SK-N-SH treated with all-trans-retinoic acid at 6 μM for 48 hours (cell line): Measurements from ENCODE around the gene ASPHD1.
A peak's percentile ranks its signal among the peaks of the same experiment; 100 is the strongest.

ENCODE experiments used
- ATAC-seq: fragments of 200-7000 bp; cut with Tn5 transposase; 3 replicates; pipeline ENCODE4 v1.9.1; 2020; ENCODE audit warnings: mild to moderate bottlenecking, moderate library complexity
- BACH2 ChIP-seq: fragments of 250-450 bp; sonication (Bioruptor Pico); IDR thresholded peaks from 2 replicates; pipeline ENCODE4 v1.9.0; 2021; ENCODE audit warnings: mild to moderate bottlenecking, borderline replicate concordance
- CSDC2 ChIP-seq: fragments of 250-450 bp; sonication (Bioruptor Pico); IDR thresholded peaks from 2 replicates; pipeline ENCODE4 v1.5.0; 2020; ENCODE audit warnings: mild to moderate bottlenecking, moderate library complexity
- ISL1 ChIP-seq: fragments of 250-450 bp; sonication (Bioruptor Pico); IDR thresholded peaks from 2 replicates; pipeline ENCODE4 v2.1.2; 2022; ENCODE audit warnings: mild to moderate bottlenecking, moderate library complexity
- PATZ1 ChIP-seq: fragments of 250-450 bp; sonication (Bioruptor Pico); IDR thresholded peaks from 2 replicates; pipeline ENCODE4 v1.8.0; 2020; ENCODE audit warnings: mild to moderate bottlenecking, moderate library complexity, borderline replicate concordance
- PPARA ChIP-seq: fragments of 250-450 bp; sonication (Bioruptor Pico); IDR thresholded peaks from 2 replicates; pipeline ENCODE4 v1.5.0; 2020; ENCODE audit warnings: mild to moderate bottlenecking, borderline replicate concordance
- RARB ChIP-seq: fragments of 250-450 bp; sonication (Bioruptor Pico); IDR thresholded peaks from 2 replicates; pipeline ENCODE4 v1.8.0; 2021; ENCODE audit warnings: mild to moderate bottlenecking, moderate library complexity
- SNAI2 ChIP-seq: fragments of 250-450 bp; sonication (Bioruptor Pico); IDR thresholded peaks from 2 replicates; pipeline ENCODE4 v1.5.0; 2020; ENCODE audit warnings: mild to moderate bottlenecking, moderate library complexity
- TCF4 ChIP-seq: fragments of 250-450 bp; sonication (Bioruptor Pico); IDR thresholded peaks from 2 replicates; pipeline ENCODE4 v1.8.0; 2021; ENCODE audit warnings: mild to moderate bottlenecking, moderate library complexity, borderline replicate concordance
- TOX ChIP-seq: fragments of 250-450 bp; sonication (Bioruptor Pico); IDR thresholded peaks from 2 replicates; pipeline ENCODE4 v1.8.0; 2021; ENCODE audit warnings: mild to moderate bottlenecking, moderate library complexity, borderline replicate concordance
- TSHZ2 ChIP-seq: fragments of 250-450 bp; sonication (Bioruptor Pico); IDR thresholded peaks from 2 replicates; pipeline ENCODE4 v1.5.0; 2020; ENCODE audit warnings: mild to moderate bottlenecking, moderate library complexity
- ZC3H10 ChIP-seq: fragments of 250-450 bp; sonication (Bioruptor Pico); IDR thresholded peaks from 2 replicates; pipeline ENCODE4 v1.5.1; 2021; ENCODE audit warnings: mild to moderate bottlenecking, moderate library complexity
- ZFP3 ChIP-seq: fragments of 250-450 bp; sonication (Bioruptor Pico); IDR thresholded peaks from 2 replicates; pipeline ENCODE4 v1.5.0; 2020; ENCODE audit warnings: mild to moderate bottlenecking, moderate library complexity
- ZFP30 ChIP-seq: fragments of 450-650 bp; formaldehyde crosslinking; IDR thresholded peaks from 2 replicates; pipeline ENCODE4 v1.5.0; 2022; ENCODE audit warnings: mild to moderate bottlenecking, moderate library complexity
- ZNF565 ChIP-seq: fragments of 450-650 bp; formaldehyde crosslinking; conservative IDR thresholded peaks from 2 replicates; pipeline ENCODE4 v1.5.0; 2020; ENCODE audit warnings: low read depth, mild to moderate bottlenecking, moderate library complexity
- ZNF70 ChIP-seq: fragments of 450-650 bp; formaldehyde crosslinking; IDR thresholded peaks from 2 replicates; pipeline ENCODE4 v1.5.0; 2020; ENCODE audit warnings: mild to moderate bottlenecking, moderate library complexity
- ZNF8 ChIP-seq: fragments of 450-650 bp; formaldehyde crosslinking; IDR thresholded peaks from 2 replicates; pipeline ENCODE4 v1.5.0; 2020; ENCODE audit warnings: mild to moderate bottlenecking, moderate library complexity
- TF ChIP-seq, protein P1 (sequence below): fragments of 250-450 bp; sonication (Bioruptor Pico); IDR thresholded peaks from 2 replicates; pipeline ENCODE4 v1.5.1; 2021; ENCODE audit warnings: mild to moderate bottlenecking, moderate library complexity
- TF ChIP-seq, protein P2 (sequence below): fragments of 250-450 bp; sonication (Bioruptor Pico); IDR thresholded peaks from 2 replicates; pipeline ENCODE4 v1.8.0; 2021; ENCODE audit warnings: low read depth, mild to moderate bottlenecking, moderate library complexity, borderline replicate concordance
- TF ChIP-seq, protein P3 (sequence below): fragments of 250-450 bp; sonication (Bioruptor Pico); IDR thresholded peaks from 2 replicates; pipeline ENCODE4 v1.5.1; 2020; ENCODE audit warnings: low read depth, mild to moderate bottlenecking, moderate library complexity

ASPHD1 gene

GRCh38 chr16:29875206-29875605 lies 25.1 kb upstream of the ASPHD1 start (continued):
- TF ChIP-seq TSHZ2 (no peak), ZC3H10 (CRISPR knock-in tag) (no peak)

DNA sequence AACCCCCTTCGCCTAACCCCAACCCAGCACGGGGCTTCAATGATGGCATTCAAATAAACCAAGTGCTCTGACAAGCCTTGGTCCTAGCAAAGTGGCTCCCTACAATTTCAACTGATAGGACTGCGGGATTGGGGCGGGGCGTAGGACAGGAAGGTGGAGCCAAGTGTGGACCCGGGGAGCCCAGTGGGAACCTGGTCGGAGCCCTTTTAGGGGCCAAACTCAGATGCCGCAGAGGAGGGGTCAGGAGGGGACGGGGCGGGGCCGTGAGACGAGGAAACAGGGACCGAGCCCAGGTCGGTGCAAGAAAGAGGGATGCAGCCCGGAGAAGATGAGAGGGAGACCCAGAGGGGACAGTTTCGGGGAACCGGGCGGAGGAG lies 24.1 kb upstream of the ASPHD1 start:
- TF ChIP-seq CSDC2 (CRISPR knock-in tag) (no peak), ZFP3 (CRISPR knock-in tag) (no peak), SNAI2 (CRISPR knock-in tag) (no peak), TOX (no peak), BACH2 (CRISPR knock-in tag) (no peak)
- TF ChIP-seq, all 23 proteins: peak for 0
- no peak for ATAC-seq

- TF ChIP-seq TCF4 (CRISPR knock-in tag) (no peak), TOX (no peak), ZFP30 (CRISPR knock-in tag) (no peak), ZC3H10 (CRISPR knock-in tag) (no peak), TSHZ2 (no peak), PPARA (CRISPR knock-in tag) (no peak), PATZ1 (CRISPR knock-in tag) (no peak), ZNF8 (no peak), ZNF565 (no peak), ZNF70 (CRISPR knock-in tag) (no peak), RARB (no peak)
- TF ChIP-seq, protein P1, sequence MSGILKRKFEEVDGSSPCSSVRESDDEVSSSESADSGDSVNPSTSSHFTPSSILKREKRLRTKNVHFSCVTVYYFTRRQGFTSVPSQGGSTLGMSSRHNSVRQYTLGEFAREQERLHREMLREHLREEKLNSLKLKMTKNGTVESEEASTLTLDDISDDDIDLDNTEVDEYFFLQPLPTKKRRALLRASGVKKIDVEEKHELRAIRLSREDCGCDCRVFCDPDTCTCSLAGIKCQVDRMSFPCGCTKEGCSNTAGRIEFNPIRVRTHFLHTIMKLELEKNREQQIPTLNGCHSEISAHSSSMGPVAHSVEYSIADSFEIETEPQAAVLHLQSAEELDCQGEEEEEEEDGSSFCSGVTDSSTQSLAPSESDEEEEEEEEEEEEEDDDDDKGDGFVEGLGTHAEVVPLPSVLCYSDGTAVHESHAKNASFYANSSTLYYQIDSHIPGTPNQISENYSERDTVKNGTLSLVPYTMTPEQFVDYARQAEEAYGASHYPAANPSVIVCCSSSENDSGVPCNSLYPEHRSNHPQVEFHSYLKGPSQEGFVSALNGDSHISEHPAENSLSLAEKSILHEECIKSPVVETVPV: no peak
- TF ChIP-seq, all 23 proteins: peak for 0
- no peak for ATAC-seq
Measured at GRCh38 chr16:29876594-29877249, 23.6 kb upstream of the ASPHD1 start.

DNA sequence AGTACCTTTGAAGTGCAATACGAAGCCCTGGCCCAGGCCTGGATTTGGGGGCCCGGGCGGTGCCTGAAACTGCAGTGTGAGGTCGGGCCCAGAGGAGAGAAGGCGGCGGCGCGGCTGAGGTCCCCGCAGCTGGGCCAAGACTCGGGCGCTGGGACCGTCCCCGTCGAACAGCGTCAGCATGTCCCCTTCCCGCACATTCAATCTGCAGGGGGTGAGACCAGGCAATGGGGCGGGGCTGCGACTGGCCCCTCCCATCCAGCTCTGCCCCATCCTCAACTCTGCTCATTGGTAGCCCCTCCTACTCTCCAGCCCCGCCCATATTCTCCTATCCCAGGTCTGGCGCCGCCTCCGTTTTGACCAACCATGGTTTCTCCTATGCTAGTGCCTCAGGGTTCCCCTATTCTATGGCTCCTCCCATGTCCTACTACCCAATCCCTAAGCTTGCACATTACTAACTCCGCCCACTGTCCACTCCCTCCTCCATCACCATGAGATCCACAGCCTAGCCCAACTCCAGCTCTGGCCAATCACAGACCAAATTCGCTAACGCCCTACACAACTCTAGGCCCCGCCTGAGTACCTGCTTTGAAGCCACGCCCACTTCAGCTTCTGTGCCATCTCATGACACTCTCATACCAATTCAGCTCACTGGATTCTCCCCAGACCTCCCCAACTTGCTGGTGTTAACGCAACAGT lies 22.9 kb upstream of the ASPHD1 start:
- ATAC-seq: peak; percentile 65
- TF ChIP-seq RARB (no peak), ISL1 (CRISPR knock-in tag) (no peak), ZFP30 (CRISPR knock-in tag) (no peak)
- TF ChIP-seq, protein P2, sequence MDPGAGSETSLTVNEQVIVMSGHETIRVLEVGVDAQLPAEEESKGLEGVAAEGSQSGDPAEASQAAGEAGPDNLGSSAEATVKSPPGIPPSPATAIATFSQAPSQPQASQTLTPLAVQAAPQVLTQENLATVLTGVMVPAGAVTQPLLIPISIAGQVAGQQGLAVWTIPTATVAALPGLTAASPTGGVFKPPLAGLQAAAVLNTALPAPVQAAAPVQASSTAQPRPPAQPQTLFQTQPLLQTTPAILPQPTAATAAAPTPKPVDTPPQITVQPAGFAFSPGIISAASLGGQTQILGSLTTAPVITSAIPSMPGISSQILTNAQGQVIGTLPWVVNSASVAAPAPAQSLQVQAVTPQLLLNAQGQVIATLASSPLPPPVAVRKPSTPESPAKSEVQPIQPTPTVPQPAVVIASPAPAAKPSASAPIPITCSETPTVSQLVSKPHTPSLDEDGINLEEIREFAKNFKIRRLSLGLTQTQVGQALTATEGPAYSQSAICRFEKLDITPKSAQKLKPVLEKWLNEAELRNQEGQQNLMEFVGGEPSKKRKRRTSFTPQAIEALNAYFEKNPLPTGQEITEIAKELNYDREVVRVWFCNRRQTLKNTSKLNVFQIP (CRISPR knock-in tag): no peak
- TF ChIP-seq, protein P3, sequence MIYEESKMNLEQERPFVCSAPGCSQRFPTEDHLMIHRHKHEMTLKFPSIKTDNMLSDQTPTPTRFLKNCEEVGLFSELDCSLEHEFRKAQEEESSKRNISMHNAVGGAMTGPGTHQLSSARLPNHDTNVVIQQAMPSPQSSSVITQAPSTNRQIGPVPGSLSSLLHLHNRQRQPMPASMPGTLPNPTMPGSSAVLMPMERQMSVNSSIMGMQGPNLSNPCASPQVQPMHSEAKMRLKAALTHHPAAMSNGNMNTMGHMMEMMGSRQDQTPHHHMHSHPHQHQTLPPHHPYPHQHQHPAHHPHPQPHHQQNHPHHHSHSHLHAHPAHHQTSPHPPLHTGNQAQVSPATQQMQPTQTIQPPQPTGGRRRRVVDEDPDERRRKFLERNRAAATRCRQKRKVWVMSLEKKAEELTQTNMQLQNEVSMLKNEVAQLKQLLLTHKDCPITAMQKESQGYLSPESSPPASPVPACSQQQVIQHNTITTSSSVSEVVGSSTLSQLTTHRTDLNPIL (CRISPR knock-in tag): no peak
- TF ChIP-seq, protein P1: no peak
- TF ChIP-seq, all 23 proteins: peak for 0
